Smooth muscle cell of the brain vasculature (primary cell): ENCODE results near the gene GPAM.

Experiments
- DNase-seq: peaks from one replicate; pipeline ENCODE4 v3.0.0-alpha.2; 2012; ENCODE audit warnings: low read depth, low spot score

The GPAM gene

DNA sequence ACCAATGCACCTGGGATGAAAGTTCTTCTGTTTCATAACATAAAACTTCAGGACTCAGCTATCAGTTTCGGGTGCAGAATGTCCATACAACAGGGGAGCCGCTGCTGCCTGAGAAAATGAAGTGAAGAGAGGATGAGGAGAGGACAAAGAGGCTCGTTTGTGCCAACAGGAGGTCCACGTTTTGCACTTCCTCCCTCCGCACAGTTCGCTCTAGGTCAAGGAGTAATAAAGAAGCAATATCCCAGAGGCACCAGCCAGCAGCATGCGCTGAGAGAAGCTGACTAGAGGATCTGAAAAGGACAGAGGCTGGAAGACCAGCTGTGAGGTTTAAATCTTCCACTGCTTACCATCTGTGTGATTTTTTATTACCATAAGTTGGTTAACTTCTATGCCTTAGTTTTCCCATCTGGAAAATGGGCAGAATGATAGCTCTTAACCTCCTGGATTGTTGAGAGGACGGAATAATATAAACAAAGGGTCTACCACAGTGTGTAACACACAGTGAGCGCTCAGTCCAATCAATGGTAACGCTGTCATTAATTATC lies 709 bp downstream of the GPAM start:
- no peak for DNase-seq

DNA sequence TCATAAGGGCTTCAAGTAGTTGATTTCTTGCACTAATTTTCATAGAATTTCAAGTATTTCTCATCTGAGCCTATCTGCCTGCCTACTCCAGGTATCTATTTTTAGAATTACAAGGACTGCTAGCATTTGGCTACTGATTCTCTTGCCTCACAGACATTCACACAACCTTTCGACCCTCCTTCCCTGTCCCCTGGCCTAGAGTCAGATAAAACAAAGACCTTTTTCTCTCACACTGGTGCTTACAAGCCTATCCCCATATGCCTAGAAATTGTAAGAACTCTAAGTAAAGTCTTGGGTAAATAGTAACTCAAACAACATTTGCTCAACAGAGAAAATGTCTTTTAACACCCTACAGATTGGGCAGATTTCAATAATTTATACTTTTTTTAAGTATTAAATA lies 6.3 kb downstream of the GPAM start:
- no peak for DNase-seq

DNA sequence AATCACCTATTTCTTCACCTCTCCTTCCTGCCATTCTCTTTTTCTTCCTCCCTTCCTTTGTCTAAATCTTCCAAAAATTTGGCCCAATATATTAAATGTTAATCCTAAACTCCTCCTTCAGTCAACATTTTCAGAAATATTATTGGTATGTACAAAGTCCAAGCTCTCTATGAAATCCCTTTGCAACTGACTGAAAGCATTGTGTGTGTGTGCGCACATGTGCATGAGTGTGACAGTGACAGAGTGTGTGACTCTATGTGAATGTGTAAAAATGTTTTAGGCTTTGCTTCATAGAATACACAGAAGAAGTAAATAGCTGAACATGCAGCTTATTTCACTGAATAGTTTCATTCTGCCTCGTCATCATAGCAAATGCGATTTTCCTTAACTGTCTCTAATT lies 7.0 kb downstream of the GPAM start:
- DNase-seq, result no peak

- no peak for DNase-seq
Measured at GRCh38 chr10:112175409-112175808, 8.2 kb downstream of the GPAM start.

GRCh38 chr10:112173206-112173605 lies 10.4 kb downstream of the GPAM start:
- DNase-seq, result no peak

DNA sequence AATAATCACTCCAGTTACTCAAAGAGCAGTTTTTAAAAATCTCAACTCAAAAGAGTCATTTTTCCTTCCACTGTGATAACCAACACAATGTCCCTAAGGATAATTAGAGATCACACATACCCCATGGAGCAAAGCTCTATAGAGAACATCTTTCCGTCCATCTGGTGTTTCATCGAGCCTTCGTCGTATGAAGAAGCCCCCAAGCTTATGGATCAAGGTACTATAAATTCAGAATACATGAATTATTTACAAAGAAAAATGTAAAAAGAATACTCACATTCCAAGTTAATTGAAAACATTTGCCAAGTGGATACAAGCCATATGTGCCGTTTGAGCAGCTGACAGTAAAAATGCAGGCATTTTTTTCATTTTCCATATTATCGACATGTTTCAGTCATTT lies 14.8 kb downstream of the GPAM start:
- no peak for DNase-seq

DNA sequence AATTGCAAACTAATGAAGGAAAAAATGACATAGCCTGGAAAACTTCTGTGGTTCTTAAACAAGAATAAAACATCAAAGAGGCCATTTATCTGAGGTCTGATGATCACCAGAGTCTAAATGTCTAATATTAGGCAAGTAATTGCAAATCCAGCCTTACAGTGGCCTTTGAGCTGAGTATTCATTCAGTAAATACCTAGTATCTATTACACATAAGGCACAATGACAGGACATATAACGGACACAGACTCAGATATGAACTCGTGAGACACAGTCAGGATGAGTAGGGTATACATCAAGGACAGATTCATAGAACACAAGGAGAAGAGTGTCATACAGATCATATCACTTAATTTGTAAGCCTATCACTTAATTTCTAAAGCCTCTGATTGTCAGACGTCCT lies 16.8 kb downstream of the GPAM start:
- no peak for DNase-seq

GRCh38 chr10:112161757-112162518 lies 21.6 kb downstream of the GPAM start:
- no peak for DNase-seq

GRCh38 chr10:112160834-112161233 lies 22.7 kb downstream of the GPAM start:
- no peak for DNase-seq

GRCh38 chr10:112159469-112159868 lies 24.1 kb downstream of the GPAM start:
- no peak for DNase-seq

GRCh38 chr10:112151524-112152039 lies 32.0 kb downstream of the GPAM start:
- no peak for DNase-seq

GRCh38 chr10:112148331-112148730 lies 35.2 kb downstream of the GPAM start:
- no peak for DNase-seq

GRCh38 chr10:112146799-112147198 lies 36.8 kb downstream of the GPAM start:
- no peak for DNase-seq

- no peak for DNase-seq
Measured at GRCh38 chr10:112145263-112145662, 38.3 kb downstream of the GPAM start.

GRCh38 chr10:112143420-112143819 lies 40.1 kb downstream of the GPAM start:
- no peak for DNase-seq

DNA sequence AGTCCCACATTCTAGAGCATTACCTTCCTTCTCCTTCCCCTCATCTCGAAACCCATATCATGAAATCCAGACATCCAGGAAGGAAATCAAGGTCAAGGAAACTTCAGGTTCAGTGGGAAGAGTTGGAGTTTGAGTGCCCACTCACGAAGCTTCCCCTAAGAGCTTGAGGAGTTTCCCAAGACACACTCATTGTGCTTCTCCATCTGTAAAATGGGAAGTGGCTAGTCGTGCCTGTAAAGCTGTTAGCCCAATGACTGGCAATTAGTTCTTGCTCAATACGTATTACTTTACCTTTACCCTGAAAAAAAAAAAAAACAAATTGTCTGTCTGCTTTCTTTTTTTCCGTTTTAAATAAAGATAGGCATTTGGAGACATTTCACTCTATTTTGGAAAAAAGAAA lies 42.3 kb downstream of the GPAM start:
- DNase-seq, result no peak

- peak; percentile 23 for DNase-seq
Measured at GRCh38 chr10:112140110-112140970, 43.2 kb downstream of the GPAM start.

- no peak for DNase-seq
Measured at GRCh38 chr10:112139176-112139575, 44.4 kb downstream of the GPAM start.

DNA sequence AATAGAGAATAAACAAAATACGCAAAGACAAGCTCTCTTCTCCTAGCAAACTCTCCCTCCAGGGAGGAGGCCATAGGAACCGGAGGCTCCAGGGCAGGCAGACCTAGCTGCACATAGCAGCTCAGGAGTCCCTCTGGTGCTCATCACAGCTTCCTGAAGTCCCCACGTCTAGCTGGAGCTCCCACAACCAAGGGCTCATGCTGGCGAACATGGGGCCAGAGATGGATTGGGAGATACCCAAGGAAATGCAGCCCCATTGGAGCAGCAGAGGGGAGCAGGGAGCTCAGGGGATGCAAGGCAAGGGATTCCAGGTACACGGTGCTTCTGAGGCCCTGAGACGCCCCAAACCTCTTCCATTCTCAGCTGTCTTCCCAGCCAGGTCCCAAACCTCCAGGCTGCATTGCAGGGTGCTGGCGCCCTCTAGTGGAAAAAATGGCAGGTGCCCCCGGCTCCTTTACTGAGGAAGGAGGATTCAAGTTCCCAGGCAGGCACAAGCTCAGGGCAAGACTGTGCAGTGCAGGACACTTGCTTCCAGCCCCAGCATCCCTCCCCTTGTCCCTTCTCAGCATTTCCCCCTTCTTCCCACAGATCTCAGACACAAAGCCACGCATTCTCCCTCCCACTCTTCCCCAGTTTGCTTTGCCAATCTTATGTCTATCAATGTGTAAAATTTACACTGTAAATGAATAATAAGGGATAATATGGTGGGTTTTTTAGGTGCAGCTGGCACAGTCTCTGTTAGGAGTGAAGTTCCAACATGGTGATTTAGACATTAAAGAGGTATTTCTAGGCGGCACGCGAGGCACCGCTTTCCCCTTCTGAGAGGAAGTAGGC lies 46.2 kb downstream of the GPAM start:
- DNase-seq, result peak; percentile 20

DNA sequence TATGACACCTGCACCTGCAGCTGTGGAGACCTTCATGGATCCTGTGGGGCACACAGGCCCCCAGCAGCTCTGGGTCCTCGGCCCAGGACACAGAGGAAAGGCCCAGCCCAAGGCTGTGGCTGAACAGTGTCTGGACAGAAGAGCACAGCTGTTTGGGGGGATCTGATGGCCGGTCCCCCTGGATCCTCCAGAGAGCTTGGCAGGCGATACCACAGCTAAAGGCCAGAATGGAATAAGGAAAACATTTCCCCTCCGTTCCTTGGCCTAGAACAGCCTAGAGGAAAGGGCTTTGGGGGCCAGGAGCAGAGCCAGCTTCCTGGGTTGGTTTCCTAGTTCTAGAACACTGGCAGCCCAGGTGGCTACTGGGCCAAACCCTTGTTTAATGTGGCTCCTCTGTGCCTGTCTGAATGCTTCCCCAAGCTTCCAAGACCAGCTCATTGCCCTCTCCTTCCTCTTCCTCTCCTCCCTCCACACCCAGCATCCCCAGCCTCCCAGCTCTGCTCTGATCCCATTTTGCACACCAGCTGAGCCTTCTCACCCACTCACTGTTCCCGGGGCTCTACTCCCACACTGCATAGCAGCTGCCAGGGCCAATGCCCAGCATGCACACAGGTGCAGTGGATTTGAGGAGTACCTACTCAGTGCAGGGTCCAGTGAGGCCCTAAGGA lies 46.9 kb downstream of the GPAM start:
- no peak for DNase-seq

- no peak for DNase-seq
Measured at GRCh38 chr10:112135604-112136003, 48.0 kb downstream of the GPAM start.
